ENCODE results near the gene BCL2L14.

The BCL2L14 gene, protein sequence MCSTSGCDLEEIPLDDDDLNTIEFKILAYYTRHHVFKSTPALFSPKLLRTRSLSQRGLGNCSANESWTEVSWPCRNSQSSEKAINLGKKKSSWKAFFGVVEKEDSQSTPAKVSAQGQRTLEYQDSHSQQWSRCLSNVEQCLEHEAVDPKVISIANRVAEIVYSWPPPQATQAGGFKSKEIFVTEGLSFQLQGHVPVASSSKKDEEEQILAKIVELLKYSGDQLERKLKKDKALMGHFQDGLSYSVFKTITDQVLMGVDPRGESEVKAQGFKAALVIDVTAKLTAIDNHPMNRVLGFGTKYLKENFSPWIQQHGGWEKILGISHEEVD

DNA sequence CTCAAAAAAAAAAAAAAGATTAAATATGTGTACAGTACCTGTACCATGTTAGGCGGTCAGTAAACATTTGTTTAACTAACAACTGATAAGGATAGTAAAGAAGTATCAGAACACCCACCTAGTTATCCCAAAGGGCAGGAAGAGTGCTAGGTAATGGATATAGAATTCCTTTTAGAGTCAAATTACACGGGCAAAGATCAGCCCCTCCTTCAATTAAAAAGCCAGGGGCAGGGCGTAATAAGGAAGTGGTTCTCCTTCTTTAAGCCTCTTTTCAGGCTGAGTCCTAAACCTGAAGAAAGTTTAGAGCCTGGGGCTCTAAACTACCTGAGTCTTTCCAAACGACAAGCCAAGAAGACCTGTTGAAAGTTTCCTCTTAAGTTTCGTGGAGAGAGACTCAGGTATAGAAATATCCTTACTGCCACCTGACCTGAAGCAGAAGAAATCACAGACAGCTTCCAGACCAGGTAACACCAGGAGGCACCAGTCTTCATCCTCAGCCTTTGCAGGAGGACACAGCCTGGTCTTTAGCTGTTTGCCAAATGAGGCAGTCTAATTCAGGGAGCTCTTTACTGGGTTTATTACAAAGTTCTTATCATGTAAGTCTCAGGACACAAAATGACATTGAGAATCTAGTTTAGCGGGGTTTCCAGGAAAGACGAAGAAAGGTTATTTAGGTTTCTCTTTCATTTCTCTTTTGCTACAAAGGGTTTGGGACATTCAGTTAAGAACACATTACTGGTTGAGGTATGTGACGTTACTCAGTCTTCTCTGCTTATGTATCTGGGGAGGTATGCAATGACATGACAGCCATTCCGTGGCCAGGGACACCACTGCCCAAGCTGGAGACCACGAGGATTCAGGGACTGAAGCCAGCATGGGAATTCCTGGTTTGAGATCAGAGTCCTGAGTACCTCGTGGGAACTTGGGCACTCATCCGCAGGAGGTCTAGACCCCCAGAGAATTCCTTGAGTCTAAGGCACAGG, at the start of gene BCL2L14:
BCL2L14 (plus strand) TSS at position 266 of the 983 bp plus-strand sequence. CDS start 8,367 bp downstream, outside the sequence.
- no peak for DNase-seq (ENCODE audit: low read depth, low spot score)

DNA sequence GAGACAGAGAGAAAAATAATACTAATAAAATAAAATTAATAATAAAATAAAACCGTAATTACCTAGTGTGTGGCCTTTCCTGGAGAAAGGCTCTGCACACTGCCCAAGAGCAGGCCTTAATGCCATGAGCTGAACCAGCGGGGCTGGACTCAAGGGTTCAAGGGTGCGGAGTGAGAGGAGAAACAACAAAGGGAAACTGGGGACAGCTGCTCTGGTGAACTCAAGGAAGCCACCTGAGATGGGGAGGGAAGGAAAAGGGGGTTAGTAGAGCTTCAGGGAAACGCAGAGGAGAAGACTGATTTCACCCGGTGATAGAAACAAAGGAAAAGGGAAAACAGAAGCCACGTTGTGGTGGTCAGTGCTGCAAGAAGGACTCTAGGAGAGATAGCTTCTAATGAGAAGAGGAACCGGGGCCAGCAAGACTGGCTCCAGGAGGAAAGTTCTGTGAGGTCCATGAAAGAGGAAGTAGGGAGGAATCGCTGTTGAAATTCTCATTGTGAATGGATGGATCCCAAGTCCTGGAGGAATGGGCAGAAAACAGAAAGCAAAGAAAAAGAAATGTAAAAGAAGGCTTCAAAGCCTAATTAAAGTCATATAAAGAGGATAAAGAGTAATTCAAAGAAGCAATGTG, 48.3 kb upstream of the BCL2L14 start:
- no peak for DNase-seq (ENCODE audit: low read depth, low spot score)

DNA sequence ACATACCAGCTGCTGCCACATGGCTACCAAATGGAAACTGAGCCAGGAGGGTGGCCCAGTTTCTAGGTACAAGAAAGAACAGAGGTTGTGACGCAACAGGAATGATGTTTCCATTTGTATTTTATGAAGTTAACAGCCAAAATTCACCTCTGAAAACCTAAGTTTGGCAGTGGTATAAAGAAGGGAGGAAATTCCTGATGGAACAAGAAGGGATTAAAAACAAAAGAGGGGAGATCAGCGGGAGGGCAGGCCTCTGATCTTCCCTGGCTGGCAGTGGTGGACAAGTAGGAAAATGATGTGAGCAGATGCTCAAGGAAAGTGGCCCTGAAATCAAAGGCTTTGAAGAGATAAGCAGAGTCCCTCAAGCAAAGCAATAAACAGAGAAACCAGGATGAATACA, 47.3 kb upstream of the BCL2L14 start:
- DNase-seq (ENCODE audit: low read depth, low spot score): no peak

DNA sequence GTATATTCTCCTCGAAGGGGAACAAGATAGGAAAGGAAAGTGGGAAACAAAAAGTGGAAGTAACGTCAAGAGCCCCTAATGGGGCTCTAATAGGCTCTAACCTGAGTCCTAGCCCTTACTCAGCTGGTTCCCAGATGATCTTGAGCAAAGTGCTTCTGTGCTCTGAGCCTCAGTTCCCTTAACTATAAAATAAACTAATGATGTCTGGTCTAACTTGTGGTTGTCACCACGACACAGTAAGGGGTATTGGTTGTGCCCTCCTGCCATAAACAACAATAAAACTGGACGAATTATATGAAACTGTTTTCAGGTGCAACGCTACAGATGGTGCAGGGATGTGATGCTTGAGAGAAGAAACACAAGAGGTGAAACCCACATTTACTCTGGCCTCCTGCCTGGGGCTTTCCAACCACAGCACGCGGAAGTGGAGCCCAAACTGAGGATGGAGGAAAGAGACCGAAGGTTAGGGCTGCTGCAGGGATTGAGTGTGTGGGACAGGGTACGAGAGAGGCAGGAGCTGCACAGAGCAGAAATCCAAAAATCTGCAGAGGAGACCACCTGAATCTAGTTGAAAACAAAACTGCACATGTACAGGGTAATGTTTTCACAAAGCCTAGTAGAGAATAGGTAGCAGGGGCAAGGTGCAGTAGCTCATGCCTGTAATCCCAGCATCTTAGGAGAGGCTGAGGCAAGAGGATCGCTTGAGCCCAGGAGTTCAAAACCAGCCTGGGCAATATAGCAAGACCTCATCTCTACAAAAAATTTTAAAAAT, 45.6 kb upstream of the BCL2L14 start:
- no peak for DNase-seq (ENCODE audit: low read depth, low spot score)

DNA sequence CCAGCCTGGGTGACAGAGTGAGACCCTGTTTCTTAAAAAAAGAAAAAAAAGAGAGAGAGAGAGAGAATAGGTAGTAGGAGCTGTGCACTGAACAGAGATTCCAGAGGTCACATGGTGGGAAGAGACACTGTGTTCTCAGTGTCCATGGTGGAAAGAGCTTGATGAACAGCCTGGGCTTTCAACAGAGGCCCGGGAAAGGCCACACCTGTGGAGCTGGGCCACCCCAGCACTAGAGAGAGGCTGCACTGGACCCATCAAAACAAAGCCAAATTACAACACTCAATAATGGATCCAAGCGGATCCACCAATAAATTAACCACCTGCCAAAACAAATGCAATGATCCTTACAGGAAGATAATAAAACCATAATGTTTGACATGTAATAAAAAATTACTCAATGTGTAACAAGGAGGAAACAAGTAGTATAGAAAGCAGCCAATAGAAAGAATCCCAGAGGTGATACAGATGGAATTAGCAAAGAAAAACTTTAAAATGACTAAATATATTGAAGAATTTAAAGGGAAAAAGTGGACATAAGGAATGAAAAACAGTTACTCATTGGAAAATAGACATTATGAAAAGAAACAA, 44.8 kb upstream of the BCL2L14 start:
- DNase-seq (ENCODE audit: low read depth, low spot score): no peak

DNA sequence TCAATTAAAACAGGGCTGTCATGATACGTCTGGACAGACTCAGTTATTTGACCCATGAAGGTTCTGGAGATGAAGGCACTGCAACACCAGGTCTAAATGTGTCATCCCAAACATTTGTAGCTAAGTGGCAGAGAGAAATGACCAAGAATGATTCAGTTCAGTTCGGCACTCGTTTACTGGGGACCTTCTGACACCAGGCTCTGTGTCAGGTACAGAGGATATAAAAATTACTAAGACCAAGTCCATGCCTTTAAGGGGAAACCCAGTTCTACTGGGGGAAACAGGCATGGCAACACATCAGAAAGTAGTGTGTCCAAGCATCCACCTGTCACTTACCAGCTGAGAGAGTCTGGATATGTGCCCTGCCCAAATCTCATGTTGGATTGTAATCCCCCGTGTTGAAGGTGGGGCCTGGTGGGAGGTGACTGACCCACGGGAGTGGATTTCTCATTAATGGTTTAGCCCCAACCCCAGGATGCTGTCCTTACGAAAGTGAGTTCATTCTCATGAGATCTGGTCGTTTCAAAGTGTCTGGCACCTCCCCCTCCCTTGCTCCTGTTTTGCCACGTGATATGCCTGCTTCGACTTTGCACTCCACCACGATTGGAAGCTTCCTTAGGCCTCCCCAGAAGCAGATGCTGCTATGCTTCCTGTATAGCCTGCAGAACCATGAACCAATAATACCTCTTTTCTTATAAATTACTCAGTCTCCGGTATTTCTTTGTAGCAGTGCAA, 41.9 kb upstream of the BCL2L14 start:
- no peak for DNase-seq (ENCODE audit: low read depth, low spot score)

DNA sequence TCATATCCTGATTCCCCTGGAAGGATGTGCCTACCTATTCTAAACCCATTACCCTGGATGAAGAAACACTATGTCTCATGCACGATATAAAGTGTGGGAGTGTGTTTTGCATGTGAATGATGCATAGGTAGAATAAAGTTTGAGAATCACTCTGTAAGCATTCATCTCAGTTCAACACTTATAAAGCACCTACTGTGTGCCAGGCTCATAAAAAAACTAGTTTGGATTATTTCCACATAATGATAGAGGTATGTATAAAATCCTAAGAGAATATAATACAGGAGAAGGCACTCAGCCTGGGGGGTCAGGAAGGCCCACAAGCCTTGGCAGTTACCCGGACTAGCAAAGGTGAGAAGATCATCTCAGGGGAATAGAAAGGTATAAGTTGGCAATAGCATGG, 41.1 kb upstream of the BCL2L14 start:
- DNase-seq (ENCODE audit: low read depth, low spot score): no peak

DNA sequence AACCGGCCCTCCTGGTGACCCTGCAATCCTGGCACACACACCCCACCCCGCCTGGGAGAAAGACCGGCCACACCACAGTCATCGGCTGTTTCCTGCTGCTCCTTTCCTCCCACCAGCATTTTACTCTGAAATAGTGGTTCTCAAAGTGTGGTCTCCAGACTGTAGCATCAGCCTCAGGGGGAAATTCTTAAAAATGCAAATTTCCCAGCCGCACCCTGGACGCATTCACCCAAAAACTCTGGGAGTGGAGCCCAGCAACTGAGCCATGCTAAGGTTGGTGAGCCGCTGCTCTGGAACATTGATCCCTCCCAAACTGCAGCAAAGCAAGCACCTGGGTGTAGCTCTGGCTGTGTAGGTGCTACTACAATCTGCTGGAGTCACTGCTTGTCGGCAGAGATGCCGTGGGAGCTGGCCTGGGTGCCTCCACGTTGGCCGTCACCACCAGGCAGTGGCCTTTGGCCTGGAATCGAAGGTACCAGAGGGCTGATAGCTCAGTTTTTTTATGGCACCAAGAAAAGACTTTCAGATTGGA, 38.4 kb upstream of the BCL2L14 start:
- DNase-seq (ENCODE audit: low read depth, low spot score): no peak

DNA sequence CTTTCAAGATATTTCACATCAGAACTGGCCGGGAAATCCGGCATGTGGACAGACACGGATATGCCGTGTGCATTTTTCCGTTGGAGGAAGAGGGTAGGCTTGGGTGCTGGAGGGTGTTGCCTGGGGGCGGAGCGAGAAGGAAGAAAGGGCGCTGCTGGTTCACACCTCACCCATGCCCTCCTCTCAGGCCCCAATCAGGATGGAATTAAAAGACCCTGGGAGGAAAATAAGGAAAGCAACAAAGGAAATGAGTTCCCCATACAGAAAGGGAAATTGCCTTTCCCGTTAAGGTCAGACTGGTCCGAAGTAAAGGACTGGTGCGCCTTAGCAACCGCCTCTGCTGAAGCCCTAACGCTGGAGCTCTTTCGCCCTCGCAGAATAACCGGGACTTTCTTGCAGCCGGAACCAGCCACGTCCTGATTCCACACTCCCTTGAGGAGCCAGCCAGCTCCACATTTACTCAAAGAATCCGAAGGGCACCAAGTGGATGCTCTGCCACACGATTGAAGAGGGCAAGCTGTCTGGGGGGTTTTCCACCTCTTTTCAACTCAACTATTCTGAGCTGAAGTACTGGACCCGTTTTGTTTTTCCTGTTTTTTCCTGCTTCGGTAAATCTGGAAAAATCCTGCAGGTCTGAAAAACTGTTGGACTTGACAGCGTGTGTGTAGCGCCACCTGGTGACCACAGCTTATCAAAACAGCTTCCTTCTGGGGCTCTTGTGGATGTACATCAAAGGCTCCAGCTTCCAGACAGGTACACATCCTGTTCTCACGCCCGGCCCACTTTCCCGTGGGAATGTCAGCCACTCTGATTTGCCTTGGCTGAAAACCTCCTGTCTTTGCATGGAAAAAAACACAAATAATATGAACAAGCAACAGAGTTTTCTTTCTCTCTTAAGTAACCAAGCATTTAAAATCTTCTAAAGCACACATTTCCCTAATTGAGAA, 37.6 kb upstream of the BCL2L14 start:
- peak; percentile 61 for DNase-seq (ENCODE audit: low read depth, low spot score)

DNA sequence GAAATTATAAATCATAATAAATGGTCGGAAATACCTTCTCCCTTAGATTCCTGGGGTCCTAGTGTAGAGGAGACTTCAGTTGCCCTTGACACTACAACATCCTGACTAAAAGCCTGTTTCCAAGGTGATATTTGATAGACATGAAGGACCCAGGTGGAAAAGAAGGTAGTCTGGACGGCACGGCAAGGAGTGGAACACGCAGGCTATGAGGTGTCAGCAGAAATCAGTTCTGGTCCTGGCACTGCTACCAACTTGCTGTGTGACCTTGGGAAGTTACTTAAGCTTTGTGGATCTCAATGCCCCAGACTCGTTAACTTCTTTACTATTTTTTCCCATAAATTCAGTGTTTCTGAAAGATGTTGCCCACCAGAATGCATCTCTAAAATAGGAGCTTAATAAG, 36.9 kb upstream of the BCL2L14 start:
- no peak for DNase-seq (ENCODE audit: low read depth, low spot score)

DNA sequence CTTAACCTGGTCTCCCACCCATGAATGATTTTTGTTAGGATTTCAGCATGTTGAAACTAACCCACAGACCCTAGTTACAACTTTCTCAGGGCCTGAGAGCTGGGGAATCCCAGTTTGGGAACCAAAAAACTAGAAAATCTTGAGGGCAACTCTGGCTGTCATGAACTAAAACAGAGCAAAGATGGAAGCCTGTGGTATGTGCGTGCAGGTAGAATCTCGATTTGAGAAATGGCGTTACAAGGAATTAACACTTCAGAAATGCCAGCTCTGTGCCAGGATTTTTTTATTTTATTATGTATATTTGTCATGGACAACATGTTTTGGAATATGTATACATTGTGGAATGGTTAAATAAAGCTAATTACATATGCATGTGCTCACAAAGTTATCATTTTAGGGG, 36.4 kb upstream of the BCL2L14 start:
- no peak for DNase-seq (ENCODE audit: low read depth, low spot score)

DNA sequence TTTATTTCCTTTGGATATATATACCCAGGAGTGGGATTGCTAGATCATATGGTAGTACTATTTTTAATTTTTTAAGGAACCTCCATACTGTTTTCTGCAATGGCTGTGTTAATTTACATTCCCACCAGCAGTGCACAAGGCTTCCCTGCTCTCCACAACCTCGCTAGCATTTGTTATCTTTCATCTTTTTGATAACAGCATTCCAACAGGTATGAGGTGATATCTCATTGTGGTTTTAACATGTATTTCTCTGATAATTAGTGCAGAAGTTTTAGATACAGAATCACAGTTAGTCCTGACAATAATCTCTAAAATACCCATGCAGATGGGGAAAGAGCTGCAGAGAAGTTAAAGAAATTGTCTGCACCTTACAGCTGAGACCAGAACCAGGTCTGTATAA, 35.5 kb upstream of the BCL2L14 start:
- no peak for DNase-seq (ENCODE audit: low read depth, low spot score)

DNA sequence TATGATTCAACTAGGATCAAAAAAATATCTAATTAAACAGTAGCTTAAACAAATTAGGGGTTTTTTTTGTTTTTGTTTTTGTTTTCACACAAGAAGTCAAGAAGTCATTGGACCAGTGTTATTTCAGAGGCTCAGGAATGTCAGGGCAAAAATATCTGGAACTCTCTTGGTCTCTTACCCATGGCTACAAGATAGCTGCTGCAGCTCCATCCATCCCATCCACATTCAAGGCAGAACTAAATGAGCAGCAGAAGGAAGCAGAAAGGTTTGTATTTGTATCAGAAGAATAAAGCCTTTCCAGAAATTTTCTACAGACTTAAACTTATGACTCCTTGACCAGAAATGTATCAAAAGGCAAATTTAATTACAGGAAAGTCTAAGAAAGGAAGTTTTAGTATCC, 33.8 kb upstream of the BCL2L14 start:
- no peak for DNase-seq (ENCODE audit: low read depth, low spot score)

DNA sequence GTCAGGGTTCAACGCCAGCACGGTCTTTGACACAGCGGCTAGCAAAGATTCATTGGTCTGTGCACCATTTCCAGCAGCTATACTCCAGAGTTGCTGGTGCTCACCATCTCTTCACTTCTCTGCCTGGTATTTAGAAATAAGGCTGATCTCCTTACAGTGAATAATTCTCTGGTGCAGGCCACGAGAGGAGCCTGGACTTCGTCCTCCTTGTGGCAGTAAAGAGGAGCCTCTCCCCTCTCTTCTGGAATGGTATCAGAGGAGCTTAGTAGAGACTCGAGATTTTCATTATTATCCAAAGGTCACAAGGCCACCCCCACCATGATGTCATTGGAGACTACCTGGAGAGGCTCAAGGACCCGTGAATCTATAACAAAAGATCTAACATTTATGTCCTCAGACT, 30.8 kb upstream of the BCL2L14 start:
- no peak for DNase-seq (ENCODE audit: low read depth, low spot score)

DNA sequence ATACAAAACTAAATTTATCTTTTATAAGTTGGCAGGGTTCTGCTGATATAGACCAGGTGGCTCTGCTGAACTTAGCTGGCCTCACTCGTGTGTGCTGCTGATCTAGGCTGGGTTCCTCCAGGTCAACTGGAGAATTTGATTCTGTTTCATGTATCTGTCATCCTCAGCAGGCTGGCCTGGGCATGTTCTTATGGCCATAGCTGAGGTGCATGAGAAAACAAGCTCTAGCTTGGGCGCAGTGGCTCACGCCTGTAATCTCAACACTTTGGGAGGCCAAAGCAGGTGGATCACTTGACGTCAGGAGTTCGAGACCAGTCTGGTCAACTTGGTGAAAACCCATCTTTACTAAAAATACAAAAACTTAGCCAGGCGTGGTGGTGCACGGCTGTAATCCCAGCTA, 24.3 kb upstream of the BCL2L14 start:
- no peak for DNase-seq (ENCODE audit: low read depth, low spot score)

DNA sequence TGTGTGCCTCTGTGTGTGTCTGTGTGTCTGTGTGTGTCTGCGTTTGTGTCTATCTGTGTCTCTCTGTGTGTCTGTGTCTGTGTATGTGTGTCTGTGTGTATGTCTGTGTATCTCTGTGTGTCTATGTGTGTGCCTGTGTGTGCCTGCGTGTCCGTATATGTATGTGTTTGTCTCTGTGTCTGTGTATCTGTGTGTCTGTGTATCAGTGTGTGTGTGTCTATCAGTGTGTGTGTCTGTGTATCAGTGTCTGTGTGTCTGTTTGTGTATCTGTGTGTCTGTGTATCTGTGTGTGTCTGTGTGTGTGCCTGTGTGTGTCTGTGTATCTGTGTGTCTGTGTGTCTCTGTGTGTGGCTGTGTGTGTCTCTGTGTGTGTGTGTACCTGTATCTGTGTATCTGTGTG, 23.1 kb upstream of the BCL2L14 start:
- DNase-seq (ENCODE audit: low read depth, low spot score): no peak

DNA sequence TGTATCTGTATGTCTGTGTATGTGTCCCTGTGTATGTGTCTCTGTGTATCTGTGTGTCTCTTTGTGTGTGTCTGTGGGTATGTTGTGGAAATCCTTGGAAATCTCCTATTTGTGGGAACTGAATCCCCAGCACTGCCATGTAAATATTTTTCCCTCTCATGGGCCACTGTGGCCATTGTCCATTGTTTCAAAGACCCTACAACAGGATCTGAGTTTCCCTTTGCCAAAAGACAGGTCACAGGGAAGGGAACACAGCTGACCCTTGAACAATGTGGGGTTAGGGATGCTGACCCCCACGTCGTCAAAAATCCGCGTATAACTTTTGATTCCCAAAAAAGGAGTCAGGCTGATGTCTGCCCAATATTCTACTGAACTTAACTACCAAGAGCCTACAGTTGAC, 22.5 kb upstream of the BCL2L14 start:
- DNase-seq (ENCODE audit: low read depth, low spot score): no peak

DNA sequence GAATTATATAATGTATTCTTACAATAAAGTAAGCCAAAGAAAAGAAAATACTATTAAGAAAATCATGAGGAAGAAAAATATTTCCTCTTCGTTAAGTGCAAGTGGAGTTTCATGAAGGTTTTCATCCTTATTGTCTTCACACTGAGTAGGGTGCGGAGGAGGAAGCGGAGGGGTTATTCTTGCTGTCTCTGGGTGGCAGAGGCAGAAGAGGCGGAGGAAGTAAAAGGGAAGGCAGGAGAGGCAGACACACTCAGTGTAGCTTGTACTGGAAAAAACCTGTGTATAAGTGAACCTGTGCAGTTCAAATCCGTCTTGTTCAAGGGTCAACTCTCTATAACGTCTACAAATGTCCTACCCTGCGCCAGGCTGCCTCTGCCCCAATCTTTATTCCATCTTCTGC, 22.0 kb upstream of the BCL2L14 start:
- DNase-seq (ENCODE audit: low read depth, low spot score): no peak

DNA sequence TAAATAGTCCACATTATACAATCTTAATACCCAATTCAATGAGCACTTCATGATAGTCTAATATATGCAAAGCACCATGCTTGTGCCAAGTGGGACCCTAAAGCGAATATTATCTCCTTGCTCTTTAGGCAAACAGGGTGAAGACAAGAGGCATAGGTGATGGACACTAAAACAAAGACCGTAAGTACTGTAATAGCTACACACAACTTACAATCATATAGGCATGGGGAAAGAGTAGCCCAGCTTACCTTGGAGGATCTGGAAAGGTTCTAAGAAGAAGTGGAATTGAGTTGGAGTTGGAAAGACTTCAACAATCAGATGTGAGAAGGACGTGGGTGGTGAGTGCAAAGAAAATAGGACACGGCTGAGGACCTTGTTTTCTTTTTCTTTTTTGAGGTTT, 19.1 kb upstream of the BCL2L14 start:
- DNase-seq (ENCODE audit: low read depth, low spot score): no peak

Data from brain pericyte (primary cell).